GM18868 (cell line): Measurements from ENCODE around the gene CUX1.

Experiments
- ATAC-seq: cut with Tn5 transposase; IDR thresholded peaks from one replicate; pipeline ENCODE4 v1.9.1; 2021; ENCODE audit warnings: mild to moderate bottlenecking, moderate library complexity; ENCODE audit not compliant: unreplicated experiment

CUX1 gene

DNA sequence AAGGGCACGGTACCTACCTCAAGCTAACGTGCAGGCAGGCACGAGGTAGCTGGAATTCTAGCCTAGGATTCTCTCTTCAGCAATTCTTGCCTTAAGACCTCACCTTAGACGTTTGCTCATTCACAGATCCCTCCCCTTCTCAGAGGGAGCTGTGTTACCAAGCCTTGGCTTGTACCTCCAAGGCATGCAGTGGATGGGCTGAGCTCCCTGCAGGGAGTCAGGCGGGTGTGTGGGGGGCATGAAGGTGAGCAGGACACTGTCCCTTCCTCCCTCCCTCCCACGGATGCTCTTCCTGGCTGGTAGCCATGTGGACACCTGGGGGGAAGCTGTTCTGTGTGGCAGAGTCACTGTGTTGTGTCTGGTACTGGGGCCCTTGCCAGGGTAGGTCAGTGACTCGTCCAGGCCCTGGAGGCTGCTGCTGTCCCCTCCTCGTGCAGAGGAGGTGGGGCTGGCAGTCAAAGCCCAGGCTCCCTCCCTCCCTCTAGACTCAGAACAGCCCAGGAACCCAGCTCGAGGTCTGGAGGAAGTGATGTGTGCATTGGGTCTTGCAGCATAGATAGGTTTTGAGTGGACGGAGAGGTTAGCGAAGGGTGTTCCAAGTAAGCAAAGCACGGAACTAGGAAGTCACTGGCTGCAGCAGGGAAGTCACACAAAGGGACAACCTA lies 247.1 kb downstream of the CUX1 start:
- ATAC-seq, result no peak

DNA sequence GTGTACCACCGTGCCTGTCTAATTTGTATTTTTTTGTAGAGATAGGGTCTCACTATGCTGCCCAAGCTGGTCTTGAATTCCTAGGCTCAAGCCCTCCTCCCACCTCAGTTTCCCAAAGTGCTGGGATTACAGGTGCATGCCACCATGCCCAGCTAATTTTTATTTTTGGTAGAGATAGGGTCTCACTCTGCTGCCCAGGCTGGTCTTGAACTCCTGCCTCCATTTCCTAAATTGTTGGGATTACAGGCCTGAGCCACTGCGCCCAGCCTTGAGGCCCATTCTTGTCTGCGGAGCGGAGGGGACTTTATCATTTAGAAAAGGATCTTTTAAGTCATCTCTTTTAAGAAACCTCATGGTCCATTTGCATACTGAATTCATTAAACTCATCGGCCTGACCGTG lies 247.8 kb downstream of the CUX1 start:
- ATAC-seq, result no peak

DNA sequence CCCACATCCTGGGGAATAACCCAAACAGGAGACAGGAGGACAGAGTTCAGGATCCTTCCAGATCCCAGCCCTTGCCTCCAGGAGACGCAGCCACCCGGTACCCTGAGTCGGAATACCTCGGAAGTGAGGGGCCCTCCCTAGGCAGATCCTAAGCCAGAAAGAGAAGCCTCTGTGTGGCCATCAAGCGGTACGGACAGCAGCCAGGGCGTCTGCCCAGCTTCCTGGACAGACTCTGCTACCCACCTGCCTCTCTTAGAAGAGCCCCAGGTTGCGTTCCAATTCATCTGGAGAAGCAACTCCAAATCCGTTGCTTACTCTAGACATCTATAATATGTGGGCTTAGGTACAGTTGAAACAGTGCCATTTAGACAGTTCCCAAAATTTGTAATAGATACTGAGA lies 249.1 kb downstream of the CUX1 start:
- no peak for ATAC-seq

DNA sequence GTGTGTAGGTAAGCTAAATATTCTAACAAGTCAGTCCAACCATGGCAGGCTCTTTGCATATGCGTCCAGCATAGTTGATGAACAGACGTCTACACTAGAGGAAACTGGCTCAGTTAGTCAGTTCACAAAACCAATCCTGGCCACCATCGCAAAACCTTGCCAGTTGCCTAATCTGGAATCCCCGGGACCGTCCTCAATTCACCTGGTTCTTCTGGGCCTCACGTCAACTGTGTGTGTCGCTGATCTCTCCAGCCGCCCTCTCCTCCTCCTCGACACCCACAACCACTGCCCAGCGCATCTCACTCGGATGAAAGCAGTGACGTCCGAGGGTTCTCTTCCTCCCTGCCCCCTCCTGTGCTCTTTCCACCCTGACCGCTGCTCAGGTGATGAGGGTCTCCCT lies 251.4 kb downstream of the CUX1 start:
- ATAC-seq, result no peak

DNA sequence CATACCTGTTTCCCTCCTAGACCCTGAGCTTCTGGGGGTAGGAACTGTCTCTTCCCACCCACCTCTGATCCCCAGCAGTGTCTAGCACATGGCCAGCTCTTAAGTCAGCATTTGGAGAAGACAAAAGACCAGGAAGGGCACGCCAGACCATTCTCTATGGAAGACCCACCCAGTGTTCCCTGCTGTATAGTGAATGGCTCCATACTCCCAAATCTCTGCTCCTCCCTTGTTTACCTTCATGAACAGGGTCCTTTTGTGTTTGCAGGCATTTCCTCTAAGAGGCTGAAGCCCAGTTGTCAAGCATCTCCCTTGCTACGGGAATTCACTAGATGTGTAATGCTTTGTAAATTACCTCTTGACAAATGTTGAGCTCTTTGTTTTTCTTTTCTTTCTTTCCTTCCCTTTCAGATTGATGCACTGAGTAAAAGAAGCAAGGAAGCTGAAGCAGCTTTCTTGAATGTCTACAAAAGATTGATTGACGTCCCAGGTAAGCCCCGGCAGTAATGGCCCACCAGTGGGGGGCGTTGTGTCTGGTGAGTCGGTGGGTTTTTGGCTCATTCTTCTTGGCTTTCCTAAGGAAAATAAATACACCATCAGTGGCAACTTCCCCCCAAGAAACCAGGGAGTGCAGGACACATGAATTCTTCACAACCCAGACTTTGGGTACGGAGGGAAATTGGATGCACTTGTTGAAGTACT lies 252.7 kb downstream of the CUX1 start:
- ATAC-seq, result no peak

DNA sequence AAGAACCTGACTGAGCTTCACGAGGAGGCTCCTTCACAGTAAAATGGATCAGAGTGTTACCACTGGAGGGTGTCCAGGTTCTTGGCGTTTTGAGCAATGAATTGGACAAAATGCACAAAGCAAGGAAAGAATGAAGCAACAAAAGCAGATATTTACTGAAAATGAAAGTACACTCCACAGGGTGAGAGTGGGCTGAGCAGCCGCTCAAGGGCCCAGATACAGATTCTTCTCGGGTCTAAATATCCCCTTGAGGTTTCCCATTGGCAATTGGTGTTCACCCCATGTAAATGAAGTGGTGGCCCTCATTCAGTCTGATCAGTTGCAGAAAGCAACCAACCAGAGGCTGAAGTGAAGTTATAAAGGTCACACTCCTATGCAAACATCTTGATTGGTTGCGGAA lies 254.6 kb downstream of the CUX1 start:
- ATAC-seq, result no peak

DNA sequence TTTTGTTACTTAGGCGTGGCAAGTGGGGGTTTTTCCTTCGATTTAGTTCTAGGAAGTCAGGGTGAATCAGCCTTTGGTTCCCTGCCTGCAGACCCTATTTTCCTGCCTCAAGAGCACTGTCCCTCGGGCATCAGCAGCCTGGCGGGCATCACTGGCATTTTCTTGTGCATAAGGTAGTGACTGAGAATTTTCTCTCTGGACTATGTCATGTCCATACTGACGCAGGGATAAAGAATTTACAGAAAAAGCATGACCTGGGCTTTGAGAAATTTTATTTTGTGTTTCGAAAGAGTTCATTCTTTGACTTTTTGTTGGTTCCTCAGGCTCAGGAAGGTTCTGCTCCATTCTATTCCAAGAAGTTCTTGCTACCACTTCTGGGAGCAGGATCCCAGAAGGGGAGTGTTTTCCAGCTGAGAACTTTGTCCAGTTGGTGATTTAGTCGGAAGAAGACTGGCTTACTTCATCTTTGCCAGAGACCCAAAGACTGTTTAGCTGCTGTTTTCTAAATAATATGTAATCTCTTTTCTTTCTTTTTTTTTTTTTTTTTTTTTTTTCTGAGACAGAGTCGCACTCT lies 255.3 kb downstream of the CUX1 start:
- ATAC-seq, result no peak

DNA sequence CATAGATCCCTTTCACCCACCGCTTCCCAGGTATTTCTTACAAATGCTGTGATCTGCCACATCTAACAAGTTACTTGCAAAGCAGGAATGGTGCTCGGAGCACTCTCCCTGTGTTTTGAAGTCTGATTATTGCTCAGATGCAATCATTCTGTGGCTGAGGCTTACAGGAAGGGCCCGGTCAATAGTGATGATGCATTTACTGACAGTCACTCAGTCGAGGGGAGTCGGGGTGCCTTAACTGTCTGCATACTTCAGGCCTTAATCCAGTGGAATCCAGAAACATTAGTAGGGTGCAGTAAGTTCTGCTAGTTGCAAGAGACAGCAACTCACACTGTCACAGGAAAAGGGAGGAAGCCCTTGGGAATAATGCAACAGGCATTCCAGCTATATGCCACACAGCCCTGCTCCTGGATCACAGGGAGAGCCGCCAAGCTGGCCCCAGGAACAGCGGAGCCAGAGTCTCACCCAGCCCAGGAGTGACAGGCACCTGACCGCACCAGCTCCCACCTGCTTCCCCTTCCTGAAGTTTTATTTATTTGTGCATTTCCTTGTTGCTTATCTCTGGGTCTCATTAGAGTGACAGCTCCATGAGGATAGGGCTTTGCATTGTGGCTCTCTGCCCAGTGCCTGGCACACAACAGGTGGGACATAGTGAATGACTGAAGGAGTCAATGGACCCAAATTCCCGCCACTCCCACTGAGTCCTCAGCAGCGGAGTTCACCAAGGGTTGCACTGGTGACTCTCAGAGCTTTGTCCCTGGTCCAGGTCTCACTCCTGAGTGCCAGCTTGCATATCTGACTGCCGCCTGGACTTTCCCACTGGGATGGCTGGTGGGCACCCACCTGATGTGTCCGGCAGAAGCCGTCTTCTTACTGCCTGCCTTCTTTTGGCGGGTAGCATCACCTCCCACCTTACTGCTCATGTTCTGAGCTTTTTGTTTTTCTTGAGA lies 256.8 kb downstream of the CUX1 start:
- ATAC-seq, result no peak

DNA sequence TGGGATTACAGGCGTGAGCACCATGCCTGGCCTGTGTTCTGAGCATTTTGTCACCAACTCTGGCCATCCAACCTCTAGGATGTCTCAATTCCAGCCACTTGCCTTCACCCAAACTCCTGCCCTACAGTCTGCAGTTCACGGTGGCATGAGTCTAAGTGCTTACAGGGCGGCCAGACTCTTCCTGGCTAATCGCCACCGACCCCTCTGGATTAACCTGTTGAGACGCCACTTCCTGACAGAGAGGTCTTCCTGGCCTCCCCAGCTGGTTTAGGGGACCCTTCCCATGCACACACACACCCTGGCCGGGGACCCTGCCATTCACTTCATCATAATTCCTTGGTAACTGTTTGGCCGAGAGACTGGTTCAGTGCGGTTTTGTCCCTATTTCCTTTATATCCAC lies 257.7 kb downstream of the CUX1 start:
- no peak for ATAC-seq

DNA sequence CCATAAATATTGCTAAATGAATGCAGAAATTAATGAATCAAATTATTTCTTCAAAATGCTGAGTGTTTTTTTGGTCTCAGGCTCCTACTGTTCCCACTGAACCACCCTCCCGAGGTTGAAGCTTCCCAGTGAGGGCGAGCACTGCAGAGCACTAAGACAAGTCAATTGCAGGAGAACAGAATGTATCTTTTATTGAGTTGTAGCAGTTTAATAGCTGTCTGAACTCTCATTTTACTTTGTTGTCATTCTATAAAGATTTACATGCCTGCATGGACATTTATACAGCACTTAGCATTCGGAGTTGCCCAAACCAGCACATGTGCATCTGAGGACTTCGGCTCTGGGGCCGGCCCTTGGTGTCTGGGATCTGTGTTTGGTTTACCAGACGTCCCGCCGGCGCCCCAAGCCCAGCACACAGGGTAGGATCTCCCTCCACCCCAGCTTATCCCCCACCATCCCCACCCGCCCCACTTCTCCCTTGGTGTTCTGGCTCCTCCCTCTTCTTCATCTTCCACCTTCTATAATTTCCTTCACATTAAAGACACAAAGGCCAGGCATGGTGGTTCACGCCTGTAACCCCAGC lies 258.2 kb downstream of the CUX1 start:
- ATAC-seq, result no peak

DNA sequence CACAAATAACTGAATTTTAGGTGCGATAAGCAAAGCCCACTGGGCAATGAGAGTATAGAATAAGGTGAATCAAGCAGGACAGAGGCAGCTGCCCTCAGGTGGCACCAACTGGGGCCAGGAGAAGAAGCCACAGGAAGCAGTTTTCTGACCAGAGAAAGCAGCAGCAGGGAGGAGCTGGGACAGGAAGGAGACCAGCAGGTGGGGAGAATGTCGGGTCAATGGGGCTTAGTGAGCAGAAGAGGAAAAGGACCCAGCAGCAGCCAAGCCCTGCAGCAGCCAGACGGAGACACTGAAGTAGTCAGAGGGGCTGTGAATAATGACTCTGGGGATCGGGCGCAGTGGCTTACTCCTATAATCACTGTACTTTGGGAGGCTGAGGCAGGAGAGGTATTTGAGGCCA lies 259.7 kb downstream of the CUX1 start:
- ATAC-seq, result no peak

DNA sequence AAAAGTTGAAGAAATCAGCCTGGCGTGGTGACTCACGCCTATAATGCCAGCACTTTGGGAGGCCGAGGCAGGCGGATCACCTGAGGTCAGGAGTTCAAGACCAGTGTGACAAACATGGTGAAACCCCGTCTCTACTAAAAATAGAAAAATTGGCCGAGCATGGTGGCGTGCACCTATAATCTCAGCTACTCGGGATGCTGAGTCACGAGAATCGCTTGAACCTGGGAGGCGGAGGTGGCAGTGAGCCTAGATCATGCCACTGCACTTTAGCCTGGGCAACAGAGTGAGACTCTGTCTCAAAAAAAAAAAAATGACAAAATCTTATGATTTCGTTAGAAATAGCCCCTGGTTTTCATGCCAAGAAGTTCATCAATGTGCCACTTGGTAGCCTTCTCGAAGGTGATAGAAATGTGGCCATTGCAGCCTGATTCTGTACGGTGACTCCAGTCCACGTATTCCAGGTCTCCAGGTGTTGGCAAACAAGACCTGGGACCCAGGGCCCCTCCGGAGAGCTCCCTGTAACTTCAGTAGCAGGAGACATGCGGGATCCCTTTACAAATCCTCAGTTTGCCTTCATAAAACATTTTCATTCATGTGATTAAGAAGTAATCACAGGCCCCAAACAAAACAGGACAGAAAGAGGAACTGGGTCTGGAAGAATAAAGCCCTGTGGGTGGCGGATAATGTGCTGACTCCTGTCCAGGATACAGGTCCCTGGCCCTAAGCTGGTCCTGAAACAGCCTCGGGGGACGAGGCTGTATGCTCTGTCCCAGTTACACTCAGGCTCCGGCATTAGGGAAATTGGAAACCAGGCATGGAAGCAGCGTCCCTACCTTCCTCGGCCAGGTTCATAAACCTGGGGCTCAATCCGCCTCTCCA lies 262.0 kb downstream of the CUX1 start:
- no peak for ATAC-seq

DNA sequence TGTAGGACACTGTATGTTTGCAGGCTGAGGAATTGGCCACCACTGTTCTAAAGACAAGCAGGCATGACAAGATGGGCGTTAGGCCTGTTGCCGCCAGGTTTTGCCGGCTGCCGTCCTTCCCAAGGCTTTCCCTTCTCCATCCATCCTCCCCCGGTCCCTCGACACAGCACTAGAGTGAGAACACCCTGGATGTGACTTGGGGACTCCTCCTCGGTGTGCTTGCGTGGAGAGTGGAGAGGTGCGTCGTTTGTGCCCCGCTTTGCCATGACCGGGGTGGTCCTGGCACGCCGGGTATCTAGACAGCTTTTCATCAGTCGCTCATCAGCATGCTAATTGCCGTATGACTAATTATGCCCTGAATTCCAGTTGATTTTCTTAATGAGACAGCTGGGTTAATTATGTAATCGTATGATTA lies 262.6 kb downstream of the CUX1 start:
- no peak for ATAC-seq

DNA sequence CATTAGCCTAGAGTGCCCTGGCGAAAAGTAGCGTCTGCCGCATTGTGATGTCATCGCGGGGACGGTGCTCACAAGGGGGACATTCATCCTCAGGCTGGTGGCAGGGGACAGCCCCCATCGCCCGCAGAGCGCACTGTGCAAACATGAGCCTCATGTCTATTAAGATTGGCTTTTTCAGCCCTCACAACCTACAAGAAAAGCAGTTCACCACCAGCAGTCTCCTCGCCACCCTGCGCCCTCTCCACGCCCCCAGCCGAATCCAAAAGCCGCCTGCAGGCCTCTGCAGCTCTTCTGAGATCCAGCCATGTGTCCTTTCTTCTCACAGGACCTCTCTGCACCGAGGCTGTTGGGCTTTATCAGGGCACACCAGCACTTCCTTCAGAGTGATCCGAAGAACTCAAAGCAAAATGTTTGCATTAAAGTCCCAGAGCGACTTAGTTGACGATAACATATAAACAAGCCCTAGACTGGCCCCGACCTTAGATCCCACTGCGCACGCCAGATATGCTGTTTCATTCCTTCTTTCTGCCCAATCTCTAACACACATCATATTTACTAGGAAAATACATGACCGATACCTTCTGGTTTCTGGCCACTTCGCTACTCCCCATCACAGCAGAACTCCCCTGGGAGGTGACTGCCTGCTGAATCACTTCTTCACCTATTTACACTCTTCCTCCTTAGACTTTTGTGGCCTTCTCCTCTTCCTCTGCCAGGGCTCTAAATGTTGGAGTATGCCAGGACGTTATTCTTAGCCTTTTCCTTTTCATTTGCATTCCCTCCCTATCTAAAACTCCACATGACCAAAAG lies 263.2 kb downstream of the CUX1 start:
- ATAC-seq, result no peak

DNA sequence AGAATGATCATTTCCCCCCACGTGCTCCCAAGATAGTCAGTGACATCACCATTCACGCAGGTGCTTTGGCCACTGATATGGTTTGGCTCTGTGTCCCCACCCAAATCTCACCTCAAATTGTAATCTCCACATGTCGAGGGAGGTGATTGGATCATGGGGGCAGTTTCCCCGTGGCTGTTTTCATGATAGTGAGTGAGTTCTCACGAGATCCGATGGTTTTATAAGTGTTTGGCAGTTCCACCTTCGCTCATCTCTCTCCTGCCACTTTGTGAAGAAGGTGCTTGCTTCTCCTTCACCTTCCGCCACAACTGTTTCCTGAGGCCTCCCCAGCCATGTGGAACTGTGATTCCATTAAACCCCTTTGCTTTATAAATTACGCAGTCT lies 263.8 kb downstream of the CUX1 start:
- ATAC-seq, result no peak

DNA sequence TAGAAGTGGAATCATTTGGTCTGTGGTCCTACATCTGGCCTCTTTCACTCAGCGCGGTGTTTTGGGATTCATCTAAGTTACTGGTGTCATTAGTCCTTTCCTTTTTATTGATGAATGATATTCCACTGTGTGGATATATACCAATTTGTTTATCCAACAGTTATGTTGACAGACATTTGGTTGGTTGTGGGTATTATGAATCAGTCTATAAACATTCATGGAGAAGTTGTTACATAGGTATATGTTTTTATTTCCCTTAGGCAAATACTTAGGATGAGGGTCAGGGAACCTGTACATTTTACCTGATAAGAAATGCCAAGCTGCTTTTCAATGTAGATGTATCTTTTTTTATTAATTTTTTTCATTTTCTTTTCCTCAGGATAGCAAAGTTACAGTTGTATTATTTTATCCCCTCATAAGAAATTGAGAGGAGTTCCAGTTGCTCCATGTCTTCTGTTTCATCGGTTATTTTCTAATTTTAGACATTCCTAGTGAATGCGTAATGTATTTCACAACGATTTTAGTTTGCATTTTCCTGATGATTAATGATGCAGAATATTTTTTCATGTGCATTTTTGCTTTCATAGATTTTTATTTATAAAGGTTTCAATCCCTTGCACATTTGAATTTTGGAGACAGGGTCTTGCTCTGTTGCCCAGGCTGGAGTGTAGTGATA lies 265.4 kb downstream of the CUX1 start:
- no peak for ATAC-seq

DNA sequence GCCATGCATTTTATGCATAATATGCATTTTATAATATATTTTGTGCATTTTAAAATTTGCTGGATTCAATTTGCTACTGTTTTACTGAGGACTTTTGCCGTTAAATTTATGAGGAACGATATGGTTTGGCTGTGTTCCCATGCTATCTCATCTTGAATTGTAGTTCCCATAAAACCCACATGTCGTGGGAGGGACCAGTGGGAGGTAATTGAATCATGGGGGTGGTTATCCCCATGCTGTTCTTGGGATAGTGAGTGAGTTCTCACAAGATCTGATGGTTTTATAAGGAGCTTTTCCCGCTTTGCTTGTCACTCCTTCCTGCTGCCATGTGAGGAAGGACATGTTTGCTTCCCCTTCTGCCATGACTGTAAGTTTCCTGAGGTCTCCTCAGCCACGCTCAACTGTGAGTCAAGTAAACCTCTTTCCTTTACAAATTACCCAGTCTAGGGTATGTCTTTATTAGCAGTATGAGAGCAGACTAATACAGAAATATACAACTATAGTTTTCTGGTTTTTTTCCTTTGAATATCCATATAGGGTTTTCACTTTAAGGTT lies 267.9 kb downstream of the CUX1 start:
- ATAC-seq, result no peak
